RWPE2 (cell line): Measurements from ENCODE around the gene MMP14.

Source experiments
- ATAC-seq: fragments of 200-7000 bp; cut with Tn5 transposase; 3 replicates; pipeline ENCODE4 v1.9.1; 2021; ENCODE audit warnings: low read depth
- DNase-seq: peaks from one replicate; pipeline ENCODE4 v3.0.0-alpha.2; 2020; ENCODE audit warnings: low spot score
- H3K27ac ChIP-seq: fragments of 450-650 bp; 2 replicates; pipeline ENCODE4 v1.5.1; 2017; ENCODE audit warnings: mild to moderate bottlenecking; ENCODE audit not compliant: poor library complexity, severe bottlenecking
- H3K27me3 ChIP-seq: fragments of 250-450 bp; sonication (Bioruptor Pico); 2 replicates; pipeline ENCODE4 v1.5.1; 2021; ENCODE audit warnings: mild to moderate bottlenecking, moderate library complexity; ENCODE audit not compliant: insufficient read depth, poor library complexity, severe bottlenecking
- H3K36me3 ChIP-seq: fragments of 250-450 bp; sonication (Bioruptor Pico); 2 replicates; pipeline ENCODE4 v1.5.1; 2020; ENCODE audit warnings: low read depth, mild to moderate bottlenecking, moderate library complexity
- H3K4me1 ChIP-seq: fragments of 250-450 bp; sonication (Bioruptor Pico); 2 replicates; pipeline ENCODE4 v1.5.1; 2021; ENCODE audit warnings: mild to moderate bottlenecking, moderate library complexity; ENCODE audit not compliant: insufficient read depth, poor library complexity, severe bottlenecking
- H3K4me3 ChIP-seq: fragments of 250-450 bp; sonication (Bioruptor Pico); 2 replicates; pipeline ENCODE4 v1.5.1; 2021; ENCODE audit warnings: mild to moderate bottlenecking, moderate library complexity; ENCODE audit not compliant: severe bottlenecking
- H3K9me3 ChIP-seq: fragments of 250-450 bp; sonication (Bioruptor Pico); 2 replicates; pipeline ENCODE4 v1.5.1; 2021; ENCODE audit warnings: mild to moderate bottlenecking, moderate library complexity; ENCODE audit not compliant: severe bottlenecking
- CTCF ChIP-seq: fragments of 450-650 bp; IDR thresholded peaks from one replicate; pipeline ENCODE4 v1.5.1; 2017; ENCODE audit warnings: mild to moderate bottlenecking, moderate library complexity; ENCODE audit not compliant: poor library complexity, severe bottlenecking

MMP14 gene

GRCh38 chr14:22842211-22843122, 6.1 kb downstream of the MMP14 start:
- peak overlapping the region; percentile 98 for H3K27ac ChIP-seq
- TF ChIP-seq CTCF, result no peak
- H3K9me3 ChIP-seq, result no peaks in the 10 kb centered on the region
- H3K4me3 ChIP-seq, result no peak overlapping the region
- DNase-seq (peak; percentile 55), ATAC-seq (no peak)
- H3K36me3 ChIP-seq, result peaks cover 90% of the 10 kb centered on the region
- H3K27me3 ChIP-seq, result no peaks in the 10 kb centered on the region
- H3K4me1 ChIP-seq, result peaks cover 28% of the 10 kb centered on the region

- ATAC-seq (no peak), DNase-seq (peak; percentile 41)
- peaks cover 35% of the 10 kb centered on the region for H3K4me1 ChIP-seq
- no peaks in the 10 kb centered on the region for H3K9me3 ChIP-seq
- H3K27me3 ChIP-seq, result no peaks in the 10 kb centered on the region
- no peak for TF ChIP-seq CTCF
- no peak overlapping the region for H3K4me3 ChIP-seq
- H3K36me3 ChIP-seq, result peaks cover 82% of the 10 kb centered on the region
- H3K27ac ChIP-seq, result peak overlapping the region; percentile 98
These were observed 6.9 kb downstream of the MMP14 start for GRCh38 chr14:22843123-22843925.

- no peaks in the 10 kb centered on the region for H3K9me3 ChIP-seq
- no peak for DNase-seq
- no peaks in the 10 kb centered on the region for H3K27me3 ChIP-seq
- H3K4me3 ChIP-seq, result no peak overlapping the region
- ATAC-seq, result no peak
- no peak for TF ChIP-seq CTCF
- H3K27ac ChIP-seq, result peak overlapping the region; percentile 97
- peaks cover 38% of the 10 kb centered on the region for H3K4me1 ChIP-seq
- H3K36me3 ChIP-seq, result peaks cover 73% of the 10 kb centered on the region
These were observed 8.1 kb downstream of the MMP14 start for GRCh38 chr14:22844221-22845102.

GRCh38 chr14:22845103-22845394, 8.7 kb downstream of the MMP14 start:
- Histone ChIP-seq H3K4me1 (peaks cover 40% of the 10 kb centered on the region), H3K36me3 (peaks cover 67% of the 10 kb centered on the region), H3K9me3 (no peaks in the 10 kb centered on the region), H3K4me3 (no peak overlapping the region), H3K27ac (peak overlapping the region; percentile 97), H3K27me3 (no peaks in the 10 kb centered on the region)
- no peak for ATAC-seq
- no peak for TF ChIP-seq CTCF
- no peak for DNase-seq
